Gastroesophageal sphincter (tissue), 4 donors: ENCODE results near the gene AUNIP. TPM values are rescaled to one million over a fixed set of nuclear protein-coding genes. Genes with fewer than 3 reads are reported as not detected.

ENCODE experiments used
- ATAC-seq: fragments of 150-250 bp; one replicate; pipeline ENCODE4 v1.9.1; 2016; ENCODE audit warnings: mild to moderate bottlenecking, moderate library complexity
- H3K27ac ChIP-seq, 4 donors: fragments of 200-600 bp; sonication (generic) in 3 of 4; 1 replicate in 3 of 4; 2 replicates in 1 of 4; pipeline ENCODE4 v1.5.1; 2016 to 2019
- H3K27me3 ChIP-seq: fragments of 200-600 bp; sonication (generic); one replicate; pipeline ENCODE4 v1.5.1; 2019
- H3K36me3 ChIP-seq, 2 donors: fragments of 200-600 bp; sonication (generic); one replicate each; pipeline ENCODE4 v1.5.1; 2019; ENCODE audit warnings: control low read depth in 1 of 2
- H3K4me1 ChIP-seq, 3 donors: fragments of 200-600 bp; sonication (generic); 1 replicate in 2 of 3; 2 replicates in 1 of 3; pipeline ENCODE4 v1.5.1; 2016 to 2019; ENCODE audit warnings: control low read depth in 2 of 3
- H3K4me3 ChIP-seq, 2 donors: fragments of 200-600 bp; sonication (generic); one replicate each; pipeline ENCODE4 v1.5.1; 2019; ENCODE audit warnings: mild to moderate bottlenecking in 1 of 2, moderate library complexity in 1 of 2
- H3K9me3 ChIP-seq, 3 donors: fragments of 200-600 bp; sonication (generic); one replicate each; pipeline ENCODE4 v1.5.1; 2017 to 2019; ENCODE audit warnings: control low read depth in 2 of 3
- EP300 ChIP-seq: sonication (generic); formaldehyde crosslinking; IDR thresholded peaks from one replicate; pipeline ENCODE4 v1.6.1; 2017; ENCODE audit warnings: antibody characterized with exemption, mild to moderate bottlenecking
- POLR2A ChIP-seq, 2 donors: fragments of 450-650 bp; IDR thresholded peaks; one replicate each; pipeline ENCODE4 v1.6.1; 2017; ENCODE audit warnings: antibody characterized with exemption in 2 of 2, mild to moderate bottlenecking in 2 of 2, moderate library complexity in 1 of 2
- POLR2AphosphoS5 ChIP-seq: sonication (generic); formaldehyde crosslinking; IDR thresholded peaks from one replicate; pipeline ENCODE4 v1.6.1; 2017; ENCODE audit warnings: antibody characterized with exemption
- WGBS, 2 donors: methylation state at CpG; one replicate each; pipeline ENCODE4 v1.1.5; 2018; ENCODE audit warnings: low coverage in 1 of 2; 5-methylcytosine and 5-hydroxymethylcytosine counted together
- total RNA-seq, 4 donors: library from RNA; depleted of rRNA; stranded (reverse); fragments of >200 nt; gene quantifications; one replicate each; pipeline ENCODE4 v1.1.0, GENCODE V29; 2016
- TF ChIP-seq, protein P1 (sequence below), 4 experiments: fragments of 200-600 bp in 2 of 4; fragments of 450-650 bp in 2 of 4; sonication (generic) in 1 of 4; IDR thresholded peaks; one replicate each; pipeline ENCODE4 v1.5.1; 2017 to 2019; ENCODE audit warnings: antibody characterized with exemption in 4 of 4, mild to moderate bottlenecking in 2 of 4, moderate library complexity in 2 of 4

AUNIP gene
- total RNA-seq, 4 donors from 2014 or later: 0.52 to 1.1 TPM; not detected in 2

DNA sequence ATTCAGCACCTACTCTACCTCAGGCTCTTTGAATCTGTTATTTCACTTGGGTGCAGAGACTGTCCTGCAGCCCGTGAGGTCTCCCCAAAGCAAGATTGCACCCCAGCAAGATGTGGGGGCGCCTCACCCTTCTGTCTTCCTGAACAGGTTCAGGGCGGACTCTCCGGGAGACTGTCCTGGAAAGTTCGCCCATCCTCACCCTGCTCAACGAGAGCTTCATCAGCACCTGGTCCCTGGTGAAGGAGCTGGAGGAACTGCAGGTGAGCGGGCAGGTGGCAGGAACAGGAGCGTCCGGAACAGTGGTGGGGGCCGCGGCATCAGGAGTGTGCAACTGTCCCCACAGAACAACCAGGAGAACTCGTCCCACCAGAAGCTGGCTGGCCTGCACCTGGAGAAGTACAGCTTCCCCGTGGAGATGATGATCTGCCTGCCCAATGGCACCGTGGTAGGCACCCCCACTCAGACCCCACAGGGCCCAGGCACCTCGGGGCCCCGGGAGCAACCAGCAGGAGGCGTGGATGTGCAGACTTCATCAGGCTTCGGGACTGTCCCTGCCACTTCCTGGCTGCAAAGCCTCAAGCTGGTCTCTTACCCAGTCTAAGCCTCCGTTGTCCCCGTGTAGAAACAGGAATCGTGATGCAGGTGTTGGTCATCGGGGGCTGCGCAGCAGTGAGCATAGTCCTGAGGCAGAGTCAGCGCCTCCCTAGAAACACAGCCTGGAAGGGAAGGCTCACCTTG, 45.4 kb downstream of the AUNIP start:
- ATAC-seq: no peak
- Histone ChIP-seq H3K9me3 (no peaks in the 10 kb centered on the region), H3K4me3 (no peak overlapping the region), H3K4me1 (peaks cover 0 to 27% (median 20%) of the 10 kb centered on the region in 3 donors), H3K36me3 (peaks cover 0 to 79% of the 10 kb centered on the region in 2 donors), H3K27me3 (no peaks in the 10 kb centered on the region), H3K27ac (no peak overlapping the region)
- TF ChIP-seq POLR2A (IDR thresholded peaks at IDR 0.05) (no peak), POLR2AphosphoS5 (no peak), EP300 (no peak)
- TF ChIP-seq, protein P1, sequence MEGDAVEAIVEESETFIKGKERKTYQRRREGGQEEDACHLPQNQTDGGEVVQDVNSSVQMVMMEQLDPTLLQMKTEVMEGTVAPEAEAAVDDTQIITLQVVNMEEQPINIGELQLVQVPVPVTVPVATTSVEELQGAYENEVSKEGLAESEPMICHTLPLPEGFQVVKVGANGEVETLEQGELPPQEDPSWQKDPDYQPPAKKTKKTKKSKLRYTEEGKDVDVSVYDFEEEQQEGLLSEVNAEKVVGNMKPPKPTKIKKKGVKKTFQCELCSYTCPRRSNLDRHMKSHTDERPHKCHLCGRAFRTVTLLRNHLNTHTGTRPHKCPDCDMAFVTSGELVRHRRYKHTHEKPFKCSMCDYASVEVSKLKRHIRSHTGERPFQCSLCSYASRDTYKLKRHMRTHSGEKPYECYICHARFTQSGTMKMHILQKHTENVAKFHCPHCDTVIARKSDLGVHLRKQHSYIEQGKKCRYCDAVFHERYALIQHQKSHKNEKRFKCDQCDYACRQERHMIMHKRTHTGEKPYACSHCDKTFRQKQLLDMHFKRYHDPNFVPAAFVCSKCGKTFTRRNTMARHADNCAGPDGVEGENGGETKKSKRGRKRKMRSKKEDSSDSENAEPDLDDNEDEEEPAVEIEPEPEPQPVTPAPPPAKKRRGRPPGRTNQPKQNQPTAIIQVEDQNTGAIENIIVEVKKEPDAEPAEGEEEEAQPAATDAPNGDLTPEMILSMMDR (IDR thresholded peaks at IDR 0.05): no peak
- WGBS, 2 donors: 81% methylated on average over 2 of the region's 24 CpGs; no CpG with 5 or more reads in 1 of the 2 donors

- H3K4me3 ChIP-seq: no peak overlapping the region
- 69 to 74% methylated on average over 4 to 8 of the region's 11 CpGs for WGBS, 2 donors
- TF ChIP-seq POLR2AphosphoS5: no peak
- no peak for TF ChIP-seq EP300
- no peak for TF ChIP-seq POLR2A (IDR thresholded peaks at IDR 0.05)
- TF ChIP-seq, protein P1 (IDR thresholded peaks at IDR 0.05): no peak
- H3K36me3 ChIP-seq: peaks cover 0 to 86% of the 10 kb centered on the region in 2 donors
- no peak overlapping the region for H3K27ac ChIP-seq
- no peaks in the 10 kb centered on the region for H3K27me3 ChIP-seq
- no peaks in the 10 kb centered on the region for H3K9me3 ChIP-seq
- ATAC-seq: no peak
- H3K4me1 ChIP-seq: peaks cover 0 to 26% (median 13%) of the 10 kb centered on the region in 3 donors
Measured at GRCh38 chr1:25813071-25813733, 46.1 kb downstream of the AUNIP start.

DNA sequence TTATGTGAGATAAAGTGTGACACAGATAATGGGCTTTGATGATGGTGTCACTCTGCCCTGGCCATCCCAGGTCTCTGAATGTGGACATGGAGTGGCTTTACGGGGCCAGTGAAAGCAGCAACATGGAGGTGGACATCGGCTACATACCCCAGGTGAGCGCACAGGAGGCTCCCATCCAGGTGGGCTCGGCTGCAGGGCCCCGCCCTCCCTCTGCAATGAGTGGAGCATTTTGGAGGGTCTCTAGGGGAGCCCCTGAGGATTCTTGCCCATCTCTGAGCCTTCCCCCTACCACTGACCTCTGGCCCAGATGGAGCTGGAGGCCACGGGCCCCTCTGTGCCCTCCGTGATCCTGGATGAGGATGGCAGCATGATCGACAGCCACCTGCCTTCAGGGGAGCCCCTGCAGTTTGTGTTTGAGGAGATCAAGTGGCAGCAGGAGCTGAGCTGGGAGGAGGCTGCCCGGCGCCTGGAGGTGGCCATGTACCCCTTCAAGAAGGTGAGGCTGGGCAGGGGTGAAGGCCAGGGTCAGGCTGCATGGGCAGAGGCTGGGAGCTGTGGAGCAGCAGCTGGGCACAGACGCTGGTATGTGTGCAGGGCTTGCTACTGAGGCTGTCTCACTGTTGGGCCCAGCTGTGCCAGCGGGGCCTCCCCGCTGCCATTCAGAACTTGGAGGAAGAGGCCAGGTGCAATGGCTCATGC, 47.7 kb downstream of the AUNIP start:
- Histone ChIP-seq H3K27me3 (no peaks in the 10 kb centered on the region), H3K4me1 (peaks cover 0 to 36% (median 20%) of the 10 kb centered on the region in 3 donors)
- no peak for TF ChIP-seq POLR2AphosphoS5
- TF ChIP-seq, protein P1 (IDR thresholded peaks at IDR 0.05): no peak
- TF ChIP-seq EP300: no peak
- TF ChIP-seq POLR2A (IDR thresholded peaks at IDR 0.05): no peak

GRCh38 chr1:25810341-25811299, 48.6 kb downstream of the AUNIP start:
- H3K36me3 ChIP-seq: peaks cover 0 to 97% of the 10 kb centered on the region in 2 donors

More for the DNA sequence above, 47.7 kb downstream of the AUNIP start:
- no peak for ATAC-seq
- H3K9me3 ChIP-seq: no peaks in the 10 kb centered on the region
- no peak overlapping the region for H3K4me3 ChIP-seq
- whole genome bisulfite sequencing, 2 donors: 78 to 80% methylated on average over 1 to 6 of the region's 13 CpGs
- H3K36me3 ChIP-seq: peaks cover 0 to 97% of the 10 kb centered on the region in 2 donors
- H3K27ac ChIP-seq: no peak overlapping the region

More at GRCh38 chr1:25810341-25811299, 48.6 kb downstream of the AUNIP start:
- no peak overlapping the region for H3K4me3 ChIP-seq
- H3K27me3 ChIP-seq: no peaks in the 10 kb centered on the region
- no peak for TF ChIP-seq POLR2A (IDR thresholded peaks at IDR 0.05)
- TF ChIP-seq, protein P1 (IDR thresholded peaks at IDR 0.05): peak in 3 of 4 experiments; percentile 87 to 96 (median 95)
- peak overlapping the region in 2 of 4 donors; percentile 30 to 38 for H3K27ac ChIP-seq
- H3K9me3 ChIP-seq: no peaks in the 10 kb centered on the region
- H3K4me1 ChIP-seq: peaks cover 0 to 46% (median 22%) of the 10 kb centered on the region in 3 donors
- 60% methylated on average over 2 of the region's 21 CpGs; no CpG with 5 or more reads in 1 of the 2 donors for WGBS, 2 donors
- ATAC-seq: peak; percentile 52
